ENCODE measurements around the gene PRICKLE3. TPM values are rescaled to one million over a fixed set of nuclear protein-coding genes. Genes with fewer than 3 reads are reported as not detected.

Gene PRICKLE3
- polyA plus RNA-seq, 3 donors = 4.4 to 22.3 (median 5.4) TPM

DNA sequence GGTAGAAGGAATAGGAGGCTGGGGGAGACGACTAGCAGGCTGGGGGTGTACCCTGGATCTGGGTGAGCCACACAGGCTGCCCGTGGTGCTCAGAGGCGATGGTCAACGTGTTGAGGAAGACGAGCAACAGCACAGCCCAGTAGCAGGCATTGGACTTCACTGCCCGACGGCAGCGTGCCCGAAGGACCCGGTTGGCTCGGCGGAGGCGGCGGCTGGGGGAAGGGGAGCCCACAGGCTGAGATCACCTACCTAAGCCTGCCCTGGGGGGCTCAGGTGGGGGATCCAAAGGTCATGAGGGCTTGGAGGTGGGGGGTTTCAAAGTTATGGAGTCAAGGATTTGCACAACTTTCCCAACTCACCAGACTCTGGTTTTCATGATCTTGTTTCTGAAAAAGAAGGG, 39.7 kb upstream of the PRICKLE3 start:
- H3K4me2 ChIP-seq (replicated peaks; ENCODE audit: extremely low read depth, low read length, poor library complexity, severe bottlenecking) = no peak overlapping the region
- H3K9me3 ChIP-seq (replicated peaks in 1 of 2; ENCODE audit: control insufficient read depth in 1 of 2, insufficient read depth in 1 of 2, low read length in 2 of 2) = no peaks in the 10 kb centered on the region
- TF ChIP-seq CTCF (IDR thresholded peaks at IDR 0.05) = no peak
- peaks cover 9 to 19% (median 16%) of the 10 kb centered on the region in 3 donors for H3K27me3 Mint-ChIP-seq (ENCODE audit: low read depth in 3 of 3)
- H2AFZ ChIP-seq (ENCODE audit: insufficient read depth, low read depth, low read length, poor library complexity, severe bottlenecking) = no peak overlapping the region
- H4K20me1 ChIP-seq (ENCODE audit: insufficient read depth, low read length) = no peaks in the 10 kb centered on the region
- H3K4me1 ChIP-seq (ENCODE audit: control insufficient read depth in 1 of 2, insufficient read depth in 2 of 2, low read length in 2 of 2) = peaks cover 8 to 10% of the 10 kb centered on the region in 2 donors
- H3K9me3 Mint-ChIP-seq = peaks cover 0 to 23% (median 7%) of the 10 kb centered on the region in 7 donors
- no peaks in the 10 kb centered on the region for H3K36me3 ChIP-seq (replicated peaks in 1 of 2; ENCODE audit: control insufficient read depth in 1 of 2, insufficient read depth in 2 of 2, low read length in 2 of 2)
- no peaks in the 10 kb centered on the region for H3K79me2 ChIP-seq (ENCODE audit: insufficient read depth, low read length)
- H3K4me3 ChIP-seq (replicated peaks in 1 of 3; ENCODE audit: low read depth in 2 of 3, low read length in 3 of 3) = no peak overlapping the region
- H3K27me3 ChIP-seq (ENCODE audit: control insufficient read depth in 2 of 2, insufficient read depth in 2 of 2, low read length in 2 of 2) = no peaks in the 10 kb centered on the region
- intact Hi-C loops (cut with micrococcal nuclease) = no loop called here
- no peak overlapping the region for H3K27ac Mint-ChIP-seq
- no peak overlapping the region for H3K27ac ChIP-seq (ENCODE audit: low read depth in 1 of 2, low read length in 2 of 2)
- peaks cover 4% of the 10 kb centered on the region for H3K4me1 Mint-ChIP-seq
- H3K4me3 Mint-ChIP-seq = no peak overlapping the region
- no peak for DNase-seq
- H3K9ac ChIP-seq (ENCODE audit: insufficient read depth, low read length, poor library complexity, severe bottlenecking) = no peak overlapping the region
- WGBS (ENCODE audit: insufficient coverage) = 81% methylated on average over 5 of the region's 14 CpGs
- H3K36me3 Mint-ChIP-seq = no peaks in the 10 kb centered on the region

- no peak overlapping the region for H3K27ac ChIP-seq (ENCODE audit: low read depth in 1 of 2, low read length in 2 of 2)
- no peak overlapping the region for H3K9ac ChIP-seq (ENCODE audit: insufficient read depth, low read length, poor library complexity, severe bottlenecking)
- H3K36me3 Mint-ChIP-seq = no peaks in the 10 kb centered on the region
- H3K4me1 Mint-ChIP-seq = peaks cover 9% of the 10 kb centered on the region
- no peaks in the 10 kb centered on the region for H3K27me3 ChIP-seq (ENCODE audit: control insufficient read depth in 2 of 2, insufficient read depth in 2 of 2, low read length in 2 of 2)
- H3K4me2 ChIP-seq (replicated peaks; ENCODE audit: extremely low read depth, low read length, poor library complexity, severe bottlenecking) = no peak overlapping the region
- H3K9me3 ChIP-seq (replicated peaks in 1 of 2; ENCODE audit: control insufficient read depth in 1 of 2, insufficient read depth in 1 of 2, low read length in 2 of 2) = no peaks in the 10 kb centered on the region
- intact Hi-C loops (cut with micrococcal nuclease) = no loop called here
- H3K27ac Mint-ChIP-seq = peak overlapping the region in 1 of 7 donors; percentile 27
- no peak overlapping the region for H2AFZ ChIP-seq (ENCODE audit: insufficient read depth, low read depth, low read length, poor library complexity, severe bottlenecking)
- no peak for TF ChIP-seq CTCF (IDR thresholded peaks at IDR 0.05)
- no peak for DNase-seq
- H3K27me3 Mint-ChIP-seq (ENCODE audit: low read depth in 3 of 3) = peaks cover 10 to 24% (median 14%) of the 10 kb centered on the region in 3 donors
- H3K4me1 ChIP-seq (ENCODE audit: control insufficient read depth in 1 of 2, insufficient read depth in 2 of 2, low read length in 2 of 2) = peaks cover 4 to 7% of the 10 kb centered on the region in 2 donors
- peaks cover 0 to 10% (median 0%) of the 10 kb centered on the region in 7 donors for H3K9me3 Mint-ChIP-seq
- no peaks in the 10 kb centered on the region for H3K36me3 ChIP-seq (replicated peaks in 1 of 2; ENCODE audit: control insufficient read depth in 1 of 2, insufficient read depth in 2 of 2, low read length in 2 of 2)
- no peaks in the 10 kb centered on the region for H4K20me1 ChIP-seq (ENCODE audit: insufficient read depth, low read length)
- WGBS (ENCODE audit: insufficient coverage) = no CpG with 5 or more reads among the region's 2 CpGs
- H3K4me3 ChIP-seq (replicated peaks in 1 of 3; ENCODE audit: low read depth in 2 of 3, low read length in 3 of 3) = no peak overlapping the region
- H3K79me2 ChIP-seq (ENCODE audit: insufficient read depth, low read length) = no peaks in the 10 kb centered on the region
- H3K4me3 Mint-ChIP-seq = no peak overlapping the region
Measured at GRCh38 chrX:49221868-49222267, 35.7 kb upstream of the PRICKLE3 start.
